ENCODE results near the gene PIGS. TPM values are rescaled to one million over a fixed set of nuclear protein-coding genes. Genes with fewer than 3 reads are reported as not detected.
"Not testable (repeated sequence)": the region's sequence is repeated elsewhere in the genome, so short reads cannot be mapped to it uniquely, and the experiment has no call there.

PIGS gene
- polyA plus RNA-seq, 1 donor: 44.4 TPM

- DNase-seq (ENCODE audit: low read depth): no peak
These were observed 42.3 kb downstream of the PIGS start for GRCh38 chr17:28529013-28529400.

- DNase-seq (ENCODE audit: low read depth): no peak
These were observed 42.9 kb downstream of the PIGS start for GRCh38 chr17:28528327-28529012.

- no peak for DNase-seq (ENCODE audit: low read depth)
These were observed 43.5 kb downstream of the PIGS start for GRCh38 chr17:28527859-28528258.

- DNase-seq (ENCODE audit: low read depth): no peak
These were observed 44.1 kb downstream of the PIGS start for GRCh38 chr17:28527181-28527681.

- DNase-seq (ENCODE audit: low read depth): no peak
These were observed 44.9 kb downstream of the PIGS start for GRCh38 chr17:28526381-28526780.

- DNase-seq (ENCODE audit: low read depth): no peak
These were observed 46.6 kb downstream of the PIGS start for GRCh38 chr17:28524476-28525424.

GRCh38 chr17:28523876-28524275 lies 47.4 kb downstream of the PIGS start:
- DNase-seq (ENCODE audit: low read depth): no peak

- no peak for DNase-seq (ENCODE audit: low read depth)
These were observed 48.1 kb downstream of the PIGS start for GRCh38 chr17:28523186-28523585.

GRCh38 chr17:28522281-28522680 lies 49.0 kb downstream of the PIGS start:
- not testable (repeated sequence) for DNase-seq (ENCODE audit: low read depth)

- no peak for DNase-seq (ENCODE audit: low read depth)
These were observed 49.8 kb downstream of the PIGS start for GRCh38 chr17:28521311-28522085.

GRCh38 chr17:28520687-28521086 lies 50.6 kb downstream of the PIGS start:
- DNase-seq (ENCODE audit: low read depth): no peak

GRCh38 chr17:28519236-28519635 lies 52.1 kb downstream of the PIGS start:
- no peak for DNase-seq (ENCODE audit: low read depth)

- DNase-seq (ENCODE audit: low read depth): no peak
These were observed 52.7 kb downstream of the PIGS start for GRCh38 chr17:28518578-28518977.

- DNase-seq (ENCODE audit: low read depth): no peak
These were observed 53.2 kb downstream of the PIGS start for GRCh38 chr17:28518132-28518531.

- no peak for DNase-seq (ENCODE audit: low read depth)
These were observed 55.8 kb downstream of the PIGS start for GRCh38 chr17:28515518-28515917.

- DNase-seq (ENCODE audit: low read depth): no peak
These were observed 56.7 kb downstream of the PIGS start for GRCh38 chr17:28514561-28515002.

GRCh38 chr17:28513476-28513875 lies 57.8 kb downstream of the PIGS start:
- no peak for DNase-seq (ENCODE audit: low read depth)

- DNase-seq (ENCODE audit: low read depth): no peak
These were observed 59.4 kb downstream of the PIGS start for GRCh38 chr17:28511858-28512461.

GRCh38 chr17:28509789-28510188 lies 61.5 kb downstream of the PIGS start:
- DNase-seq (ENCODE audit: low read depth): no peak

- no peak for DNase-seq (ENCODE audit: low read depth)
These were observed 63.1 kb downstream of the PIGS start for GRCh38 chr17:28508211-28508724.

- DNase-seq (ENCODE audit: low read depth): no peak
These were observed 63.6 kb downstream of the PIGS start for GRCh38 chr17:28507567-28508203.
